IMR-90 (cell line): ENCODE results near the gene RGS4. TPM values are rescaled to one million over a fixed set of nuclear protein-coding genes. Genes with fewer than 3 reads are reported as not detected.

ENCODE experiments used
- ATAC-seq: fragments of 200-7000 bp; cut with Tn5 transposase; 2 replicates; pipeline ENCODE4 v1.9.1; 2020; ENCODE audit warnings: low read depth, mild to moderate bottlenecking, moderate library complexity
- BruUV-seq: library from RNA; stranded (reverse); fragments of 400-500 nt; replicated peaks from 2 replicates; lab custom pipeline; 2021; lab: Mats Ljungman, UMichigan
- CTCF ChIA-PET: fragments of 300-600 bp; formaldehyde crosslinking; extraction: SDS; loops from one replicate; lab custom pipeline; 2021; ENCODE audit warnings: antibody characterized with exemption; lab: Yijun Ruan, JAX
- POLR2A ChIA-PET: fragments of 300-600 bp; sonication (Branson Sonifier 250); formaldehyde crosslinking; loops from one replicate; lab custom pipeline; 2022; ENCODE audit warnings: antibody characterized with exemption; ENCODE audit not compliant: unreplicated experiment; lab: Charles Lee
- DNase-seq: peaks from one replicate; pipeline ENCODE4 v3.0.0; 2013
- H2AFZ ChIP-seq: replicated peaks from 2 replicates; pipeline ENCODE3; 2013; ENCODE audit warnings: low read length, mild to moderate bottlenecking; ENCODE audit not compliant: poor library complexity
- H2AK5ac ChIP-seq: 2 replicates; pipeline ENCODE4 v1.6.1; 2013; ENCODE audit warnings: low read depth, low read length, inconsistent platforms
- H2AK9ac ChIP-seq: replicated peaks from 2 replicates; pipeline ENCODE3; 2013; ENCODE audit warnings: mild to moderate bottlenecking, low read depth, low read length, moderate library complexity; ENCODE audit not compliant: poor library complexity
- H2BK120ac ChIP-seq: 2 replicates; pipeline ENCODE4 v1.6.1; 2013; ENCODE audit warnings: low read depth, low read length, inconsistent platforms
- H2BK15ac ChIP-seq: 3 replicates; pipeline ENCODE4 v1.6.1; 2013; ENCODE audit warnings: low read depth, low read length, inconsistent platforms
- H2BK20ac ChIP-seq: 2 replicates; pipeline ENCODE4 v1.6.1; 2013; ENCODE audit warnings: low read depth, mild to moderate bottlenecking, inconsistent platforms, low read length, moderate library complexity
- H2BK5ac ChIP-seq: 2 replicates; pipeline ENCODE4 v1.6.1; 2013; ENCODE audit warnings: mild to moderate bottlenecking, low read depth, low read length, inconsistent platforms; ENCODE audit not compliant: poor library complexity, severe bottlenecking
- H3K14ac ChIP-seq: replicated peaks from 2 replicates; pipeline ENCODE4 v1.6.1; 2013; ENCODE audit warnings: low read depth, low read length, inconsistent platforms
- H3K18ac ChIP-seq: 2 replicates; pipeline ENCODE4 v1.6.1; 2013; ENCODE audit warnings: low read depth, low read length, control low read depth
- H3K23ac ChIP-seq: 2 replicates; pipeline ENCODE4 v1.6.1; 2013; ENCODE audit warnings: low read depth, low read length, inconsistent platforms
- H3K27ac ChIP-seq: 2 replicates; pipeline ENCODE4 v1.5.1; 2013; ENCODE audit warnings: mild to moderate bottlenecking, control low read depth, low read length; ENCODE audit not compliant: insufficient read depth
- H3K27me3 ChIP-seq: 2 replicates; pipeline ENCODE4 v1.6.1; 2013; ENCODE audit warnings: low read length; ENCODE audit not compliant: control insufficient read depth, insufficient read depth
- H3K36me3 ChIP-seq: 2 replicates; pipeline ENCODE4 v1.6.1; 2013; ENCODE audit warnings: low read length, mixed read lengths; ENCODE audit not compliant: control insufficient read depth, insufficient read depth
- H3K4ac ChIP-seq: 2 replicates; pipeline ENCODE4 v1.6.1; 2013; ENCODE audit warnings: low read depth, low read length, inconsistent platforms
- H3K4me1 ChIP-seq: 2 replicates; pipeline ENCODE4 v1.6.1; 2013; ENCODE audit warnings: low read length, mixed read lengths; ENCODE audit not compliant: control insufficient read depth, insufficient read depth
- H3K4me2 ChIP-seq: 2 replicates; pipeline ENCODE4 v1.6.1; 2013; ENCODE audit warnings: low read depth, mild to moderate bottlenecking, control low read depth, low read length, moderate library complexity
- H3K4me3 ChIP-seq: 2 replicates; pipeline ENCODE4 v1.5.1; 2013; ENCODE audit warnings: low read depth, mild to moderate bottlenecking, control low read depth, low read length, moderate library complexity; ENCODE audit not compliant: insufficient read depth
- H3K56ac ChIP-seq: 2 replicates; pipeline ENCODE4 v1.6.1; 2013; ENCODE audit warnings: low read length, inconsistent platforms; ENCODE audit not compliant: insufficient read depth; ENCODE audit errors: extremely low read depth
- H3K79me1 ChIP-seq, 2 experiments: 2 replicates each; pipeline ENCODE4 v1.6.1; 2013; ENCODE audit warnings: low read length in 2 of 2, inconsistent platforms in 1 of 2, low read depth in 1 of 2
- H3K9ac ChIP-seq: 2 replicates; pipeline ENCODE4 v1.6.1; 2013; ENCODE audit warnings: low read depth, low read length, control low read depth
- H3K9me1 ChIP-seq: 2 replicates; pipeline ENCODE4 v1.6.1; 2013; ENCODE audit warnings: low read length, inconsistent platforms; ENCODE audit not compliant: insufficient read depth
- H3K9me3 ChIP-seq: 2 replicates; pipeline ENCODE4 v1.6.1; 2013; ENCODE audit warnings: low read length; ENCODE audit not compliant: control insufficient read depth, insufficient read depth
- H4K20me1 ChIP-seq: 2 replicates; pipeline ENCODE4 v1.6.1; 2013; ENCODE audit warnings: low read length, inconsistent platforms; ENCODE audit not compliant: insufficient read depth
- H4K5ac ChIP-seq: 2 replicates; pipeline ENCODE4 v1.6.1; 2013; ENCODE audit warnings: mild to moderate bottlenecking, low read depth, low read length, control low read depth
- H4K8ac ChIP-seq, 2 experiments: 2 replicates each; pipeline ENCODE4 v1.6.1; 2013; ENCODE audit warnings: low read depth in 2 of 2, low read length in 2 of 2, control low read depth in 1 of 2, inconsistent platforms in 1 of 2
- H4K91ac ChIP-seq: 2 replicates; pipeline ENCODE4 v1.6.1; 2013; ENCODE audit warnings: low read depth, low read length, inconsistent platforms; ENCODE audit not compliant: insufficient read depth
- BHLHE40 ChIP-seq: fragments of 150-350 bp; IDR thresholded peaks from 2 replicates; pipeline ENCODE4 v1.6.1; 2016; ENCODE audit warnings: mild to moderate bottlenecking, low read depth, low read length
- CEBPB ChIP-seq: IDR thresholded peaks from 2 replicates; pipeline ENCODE4 v1.6.1; 2012; ENCODE audit warnings: low read depth, low read length, improper control_type of control experiment
- CHD1 ChIP-seq: IDR thresholded peaks from 2 replicates; pipeline ENCODE4 v1.6.1; 2012; ENCODE audit warnings: low read depth, low read length, improper control_type of control experiment
- CTCF ChIP-seq: conservative IDR thresholded peaks from 2 replicates; pipeline ENCODE4 v1.5.1; 2012; ENCODE audit warnings: mild to moderate bottlenecking, low read depth, low read length, improper control_type of control experiment
- FOS ChIP-seq: fragments of 150-350 bp; IDR thresholded peaks from 2 replicates; pipeline ENCODE4 v1.6.1; 2016; ENCODE audit warnings: low read depth, low read length
- MAFK ChIP-seq: IDR thresholded peaks from 2 replicates; pipeline ENCODE4 v1.6.1; 2012; ENCODE audit warnings: low read depth, low read length, improper control_type of control experiment
- MAZ ChIP-seq: IDR thresholded peaks from 2 replicates; pipeline ENCODE4 v1.6.1; 2012; ENCODE audit warnings: low read depth, mild to moderate bottlenecking, low read length, improper control_type of control experiment, moderate library complexity, borderline replicate concordance
- MXI1 ChIP-seq: IDR thresholded peaks from 2 replicates; pipeline ENCODE4 v1.6.1; 2012; ENCODE audit warnings: low read depth, mild to moderate bottlenecking, low read length, moderate library complexity, borderline replicate concordance
- NFE2L2 ChIP-seq: fragments of 150-350 bp; IDR thresholded peaks from 2 replicates; pipeline ENCODE4 v1.6.1; 2016; ENCODE audit warnings: low read depth, mild to moderate bottlenecking, low read length
- POLR2A ChIP-seq: IDR thresholded peaks from 2 replicates; pipeline ENCODE4 v1.6.1; 2012; ENCODE audit warnings: mild to moderate bottlenecking, low read depth, low read length
- RAD21 ChIP-seq: IDR thresholded peaks from 2 replicates; pipeline ENCODE4 v1.6.1; 2012; ENCODE audit warnings: low read length, improper control_type of control experiment
- RCOR1 ChIP-seq: IDR thresholded peaks from 2 replicates; pipeline ENCODE4 v1.6.1; 2012; ENCODE audit warnings: mild to moderate bottlenecking, low read length, improper control_type of control experiment; ENCODE audit not compliant: insufficient replicate concordance
- RFX5 ChIP-seq: IDR thresholded peaks from 2 replicates; pipeline ENCODE4 v1.8.0; 2012; ENCODE audit warnings: low read depth, mild to moderate bottlenecking, low read length, moderate library complexity
- SMC3 ChIP-seq: fragments of 150-350 bp; IDR thresholded peaks from 2 replicates; pipeline ENCODE4 v1.6.1; 2016; ENCODE audit warnings: low read depth, mild to moderate bottlenecking, antibody characterized with exemption, low read length, moderate library complexity
- WGBS, 2 experiments: methylation state at CpG; one replicate each; pipeline versions ENCODE4 v1.1.5 to v1.1.7; 2013; ENCODE audit warnings: missing lambda C conversion rate in 2 of 2; ENCODE audit not compliant: insufficient read length in 1 of 2; ENCODE audit errors: extremely low coverage in 2 of 2; 5-methylcytosine and 5-hydroxymethylcytosine counted together
- dilution Hi-C: fragments of 300-500 bp; cut with HindIII; formaldehyde crosslinking; loops from one replicate; pipeline ENCODE4 v1.14.3; 2018; ENCODE audit warnings: low sequenced_read_pairs; ENCODE audit not compliant: unreplicated experiment
- in situ Hi-C: fragments of 300-500 bp; cut with MboI; formaldehyde crosslinking; loops from 3 replicates; pipeline ENCODE4 v1.14.3; 2019; ENCODE audit warnings: low sequenced_read_pairs, inconsistent platforms, mixed read lengths
- intact Hi-C: fragments of 100-400 bp; cut with micrococcal nuclease; formaldehyde crosslinking; loops from 2 replicates; pipeline ENCODE4 v1.10.0; 2022
- polyA plus RNA-seq, 3 experiments: library from polyadenylated mRNA; depleted of rRNA; stranded (reverse); fragments of >200 nt; gene quantifications; 2 replicates each; pipeline ENCODE4 v1.2.3, GENCODE V29; 2012; ENCODE audit warnings: low replicate concordance in 1 of 3
- total RNA-seq: library from RNA; depleted of rRNA; stranded (reverse); fragments of >200 nt; gene quantifications from 2 replicates; pipeline ENCODE4 v1.2.3, GENCODE V29; 2012
- TF ChIP-seq, protein P1 (sequence below): fragments of 150-350 bp; IDR thresholded peaks from 2 replicates; pipeline ENCODE4 v1.6.1; 2017; ENCODE audit warnings: mild to moderate bottlenecking, antibody characterized with exemption, low read length, low read depth
- TF ChIP-seq, protein P2 (sequence below): fragments of 150-350 bp; IDR thresholded peaks from 2 replicates; pipeline ENCODE4 v1.6.1; 2016; ENCODE audit warnings: low read depth, mild to moderate bottlenecking, low read length, moderate library complexity, borderline replicate concordance

RGS4 gene
- total and polyA plus RNA-seq, 2 of the 4 experiments (the other 2 are of a cell fraction), result 202 to 538 TPM

GRCh38 chr1:163066168-163066567 is 3.0 kb upstream of the RGS4 start:
- H3K79me1 ChIP-seq, result peaks cover 0 to 3% of the 10 kb centered on the region in 2 experiments; a peak in 1 of 4 replicates
- ChIA-PET CTCF (interaction anchor here (0.9 kb wide), 1 partner anchor 188 kb away, joined by 4 read pairs; no protein-coding TSS in a partner anchor), POLR2A (no interaction called here)
- H2AK5ac ChIP-seq, result no peak overlapping the region
- H3K4me3 ChIP-seq, result no peak overlapping the region
- no TSS peak for BruUV-seq
- dilution Hi-C loops, result loop anchor here (25.0 kb wide), 1 partner anchor 204 kb away; the partner anchor contains the start of gene CCDC190
- H3K36me3 ChIP-seq, result no peaks in the 10 kb centered on the region
- H3K4me1 ChIP-seq, result no peaks in the 10 kb centered on the region; the same call in 1 of the 2 replicates
- H3K9me3 ChIP-seq, result no peaks in the 10 kb centered on the region
- no peak overlapping the region for H2BK15ac ChIP-seq
- H2BK5ac ChIP-seq, result no peak overlapping the region
- H4K5ac ChIP-seq, result no peak overlapping the region
- DNase-seq, result no peak
- TF ChIP-seq NFE2L2, result no peak
- TF ChIP-seq, protein P1, sequence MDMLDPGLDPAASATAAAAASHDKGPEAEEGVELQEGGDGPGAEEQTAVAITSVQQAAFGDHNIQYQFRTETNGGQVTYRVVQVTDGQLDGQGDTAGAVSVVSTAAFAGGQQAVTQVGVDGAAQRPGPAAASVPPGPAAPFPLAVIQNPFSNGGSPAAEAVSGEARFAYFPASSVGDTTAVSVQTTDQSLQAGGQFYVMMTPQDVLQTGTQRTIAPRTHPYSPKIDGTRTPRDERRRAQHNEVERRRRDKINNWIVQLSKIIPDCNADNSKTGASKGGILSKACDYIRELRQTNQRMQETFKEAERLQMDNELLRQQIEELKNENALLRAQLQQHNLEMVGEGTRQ, result no peak
- no peak for TF ChIP-seq RAD21
- no peak for TF ChIP-seq CEBPB
- no peak for TF ChIP-seq CTCF
- TF ChIP-seq MXI1, result no peak
- TF ChIP-seq POLR2A, result no peak
- TF ChIP-seq BHLHE40, result no peak
- no peak for TF ChIP-seq MAFK
- TF ChIP-seq, protein P2, sequence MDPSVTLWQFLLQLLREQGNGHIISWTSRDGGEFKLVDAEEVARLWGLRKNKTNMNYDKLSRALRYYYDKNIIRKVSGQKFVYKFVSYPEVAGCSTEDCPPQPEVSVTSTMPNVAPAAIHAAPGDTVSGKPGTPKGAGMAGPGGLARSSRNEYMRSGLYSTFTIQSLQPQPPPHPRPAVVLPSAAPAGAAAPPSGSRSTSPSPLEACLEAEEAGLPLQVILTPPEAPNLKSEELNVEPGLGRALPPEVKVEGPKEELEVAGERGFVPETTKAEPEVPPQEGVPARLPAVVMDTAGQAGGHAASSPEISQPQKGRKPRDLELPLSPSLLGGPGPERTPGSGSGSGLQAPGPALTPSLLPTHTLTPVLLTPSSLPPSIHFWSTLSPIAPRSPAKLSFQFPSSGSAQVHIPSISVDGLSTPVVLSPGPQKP, result no peak
- no peak for TF ChIP-seq FOS
- no peak for TF ChIP-seq RCOR1
- no peak for TF ChIP-seq SMC3
- no peak for TF ChIP-seq RFX5
- TF ChIP-seq MAZ, result no peak
- TF ChIP-seq CHD1, result no peak
- no peak overlapping the region for H3K9ac ChIP-seq
- H2AK9ac ChIP-seq, result no peak overlapping the region
- no peak overlapping the region for H3K23ac ChIP-seq
- H3K4ac ChIP-seq, result no peak overlapping the region
- no peak overlapping the region for H4K8ac ChIP-seq
- no peak overlapping the region for H2BK20ac ChIP-seq
- no peak overlapping the region for H3K18ac ChIP-seq
- in situ Hi-C loops, result loop anchor here (5.0 kb wide), 1 partner anchor 189 kb away; no protein-coding TSS in a partner anchor
- H4K20me1 ChIP-seq, result no peaks in the 10 kb centered on the region
- H3K4me2 ChIP-seq, result no peak overlapping the region
- intact Hi-C loops, result no loop called here
- no peak overlapping the region for H2BK120ac ChIP-seq
- H3K9me1 ChIP-seq, result no peaks in the 10 kb centered on the region
- H3K56ac ChIP-seq, result no peak overlapping the region
- H3K14ac ChIP-seq, result no peak overlapping the region
- H3K27ac ChIP-seq, result no peak overlapping the region
- no peak for ATAC-seq
- no peak overlapping the region for H4K91ac ChIP-seq
- WGBS, 2 experiments, result 100% methylated on average over 1 of the region's 1 CpG; no CpG with 5 or more reads in 1 of the 2 experiments
- no peak overlapping the region for H2AFZ ChIP-seq
- no peaks in the 10 kb centered on the region for H3K27me3 ChIP-seq
